GM19238 (cell line): ENCODE results near the gene FIBP.

Experiments
- DNase-seq: peaks from one replicate; pipeline ENCODE4 v3.0.0; 2011; ENCODE audit warnings: low spot score; ENCODE audit not compliant: insufficient read length

The FIBP gene

GRCh38 chr11:65891219-65892136 lies 3.2 kb upstream of the FIBP start:
- DNase-seq = no peak

GRCh38 chr11:65890324-65891218 lies 2.3 kb upstream of the FIBP start, which contains the start of gene CCDC85B:
Gene CCDC85B (plus strand): TSS chr11:65890673. CDS start chr11:65890784, 111 bp downstream.
- peak; percentile 91 for DNase-seq

GRCh38 chr11:65887723-65888162 lies 528 bp downstream of the FIBP start:
- DNase-seq = no peak

GRCh38 chr11:65886826-65887722 lies 1.2 kb downstream of the FIBP start:
- no peak for DNase-seq

GRCh38 chr11:65885808-65886536 lies 2.3 kb downstream of the FIBP start:
- no peak for DNase-seq

- DNase-seq = no peak
These were observed 3.0 kb downstream of the FIBP start for GRCh38 chr11:65885231-65885630.

- peak; percentile 85 for DNase-seq
These were observed 3.6 kb downstream of the FIBP start for GRCh38 chr11:65884716-65885092.

GRCh38 chr11:65883786-65884715 lies 4.2 kb downstream of the FIBP start:
- no peak for DNase-seq

GRCh38 chr11:65883058-65883761 lies 5.1 kb downstream of the FIBP start:
- DNase-seq = no peak

GRCh38 chr11:65882120-65883057 lies 5.9 kb downstream of the FIBP start:
- DNase-seq = no peak

- DNase-seq = no peak
These were observed 7.3 kb downstream of the FIBP start for GRCh38 chr11:65880844-65881421.

- no peak for DNase-seq
These were observed 8.2 kb downstream of the FIBP start for GRCh38 chr11:65880027-65880426.

GRCh38 chr11:65879617-65880016 lies 8.7 kb downstream of the FIBP start, which contains the start of gene CTSW:
Gene CTSW (plus strand): TSS chr11:65879837. CDS start chr11:65879855, 18 bp downstream.
- no peak for DNase-seq

- DNase-seq = peak; percentile 99
These were observed 14.7 kb downstream of the FIBP start for GRCh38 chr11:65873318-65874156.

GRCh38 chr11:65872586-65873317 lies 15.5 kb downstream of the FIBP start, which contains the start of gene EFEMP2:
Gene EFEMP2 (minus strand): TSS chr11:65872800. CDS start chr11:65872354, 446 bp downstream.
- DNase-seq = no peak
